ENCODE data around the gene DEPP1.

The DEPP1 gene

GRCh38 chr10:44978213-44978569, 418 bp downstream of the DEPP1 start:
- FAIRE-seq = no peak

- FAIRE-seq = no peak
Measured at GRCh38 chr10:44977287-44978212, 1.1 kb downstream of the DEPP1 start.

GRCh38 chr10:44976352-44977198, 2.0 kb downstream of the DEPP1 start:
- FAIRE-seq = no peak

GRCh38 chr10:44975431-44976331, 2.9 kb downstream of the DEPP1 start:
- no peak for FAIRE-seq

GRCh38 chr10:44974628-44975430, 3.8 kb downstream of the DEPP1 start:
- no peak for FAIRE-seq

GRCh38 chr10:44974082-44974627, 4.5 kb downstream of the DEPP1 start:
- FAIRE-seq = no peak

- FAIRE-seq = no peak
Measured at GRCh38 chr10:44973323-44974081, 5.1 kb downstream of the DEPP1 start.

GRCh38 chr10:44972874-44973306, 5.7 kb downstream of the DEPP1 start:
- FAIRE-seq = no peak

- no peak for FAIRE-seq
Measured at GRCh38 chr10:44971935-44972757, 6.5 kb downstream of the DEPP1 start.

- FAIRE-seq = no peak
Measured at GRCh38 chr10:44971434-44971833, 7.2 kb downstream of the DEPP1 start.

GRCh38 chr10:44970812-44971395, 7.7 kb downstream of the DEPP1 start:
- FAIRE-seq = no peak

- no peak for FAIRE-seq
Measured at GRCh38 chr10:44969854-44970253, 8.8 kb downstream of the DEPP1 start.

GRCh38 chr10:44968500-44969400, 9.9 kb downstream of the DEPP1 start:
- FAIRE-seq = no peak

- no peak for FAIRE-seq
Measured at GRCh38 chr10:44968091-44968490, 10.5 kb downstream of the DEPP1 start.

- no peak for FAIRE-seq
Measured at GRCh38 chr10:44967616-44968015, 11.0 kb downstream of the DEPP1 start.

GRCh38 chr10:44966816-44967509, 11.6 kb downstream of the DEPP1 start:
- no peak for FAIRE-seq

GRCh38 chr10:44966129-44966815, 12.3 kb downstream of the DEPP1 start:
- FAIRE-seq = no peak

Data from islet of Langerhans (tissue), 1 donor.